NT2/D1 (cell line): ENCODE results near the gene RSBN1L.

ENCODE experiments used
- YY1 ChIP-seq: IDR thresholded peaks from 2 replicates; pipeline ENCODE4 v1.6.1; 2011; ENCODE audit not compliant: insufficient read length, insufficient read depth
- ZNF274 ChIP-seq: IDR thresholded peaks from 2 replicates; pipeline ENCODE4 v1.6.1; 2011; ENCODE audit warnings: mild to moderate bottlenecking, low read depth, low read length

- TF ChIP-seq YY1 (no peak), ZNF274 (no peak)
These were observed 33.5 kb downstream of the RSBN1L start for GRCh38 chr7:77729574-77730348.
